ENCODE results near the gene TMEM81.

Gene TMEM81

GRCh38 chr1:205072286-205072685, 12.0 kb downstream of the TMEM81 start:
- DNase-seq (ENCODE audit: low read depth), result no peak
- no peak for TF ChIP-seq CTCF (conservative IDR thresholded peaks at IDR 0.05; ENCODE audit: low read depth, low read length)
- H3K4me3 ChIP-seq (ENCODE audit: low read length), result no peak overlapping the region

DNA sequence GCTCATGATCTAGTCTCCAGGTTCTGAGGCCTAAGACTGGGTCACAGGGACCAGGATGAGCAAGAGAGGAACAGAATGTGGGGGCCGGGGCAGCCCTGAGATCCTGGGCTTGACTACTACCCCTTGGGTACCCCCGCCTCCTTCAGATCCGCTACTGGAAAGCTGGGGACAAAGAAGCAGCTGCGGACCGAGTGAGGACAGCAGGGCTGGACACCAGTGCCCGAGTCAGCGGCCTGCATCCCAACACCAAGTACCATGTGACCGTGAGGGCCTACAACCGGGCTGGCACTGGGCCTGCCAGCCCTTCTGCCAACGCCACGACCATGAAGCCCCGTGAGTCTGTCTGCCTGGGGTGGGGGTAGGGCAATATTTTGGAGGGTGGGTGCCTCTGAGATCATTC, 12.5 kb downstream of the TMEM81 start:
- DNase-seq (ENCODE audit: low read depth), result no peak
- H3K4me3 ChIP-seq (ENCODE audit: low read length), result no peak overlapping the region
- TF ChIP-seq CTCF (conservative IDR thresholded peaks at IDR 0.05; ENCODE audit: low read depth, low read length), result no peak

GRCh38 chr1:205071028-205071409, 13.2 kb downstream of the TMEM81 start:
- no peak for TF ChIP-seq CTCF (conservative IDR thresholded peaks at IDR 0.05; ENCODE audit: low read depth, low read length)
- no peak for DNase-seq (ENCODE audit: low read depth)

GRCh38 chr1:205069371-205070125, 14.7 kb downstream of the TMEM81 start:
- TF ChIP-seq CTCF (conservative IDR thresholded peaks at IDR 0.05; ENCODE audit: low read depth, low read length), result no peak
- H3K4me3 ChIP-seq (ENCODE audit: low read length), result no peak overlapping the region
- DNase-seq (ENCODE audit: low read depth), result no peak

More at GRCh38 chr1:205071028-205071409, 13.2 kb downstream of the TMEM81 start:
- H3K4me3 ChIP-seq (ENCODE audit: low read length), result no peak overlapping the region

GRCh38 chr1:205068457-205069040, 15.7 kb downstream of the TMEM81 start:
- no peak overlapping the region for H3K4me3 ChIP-seq (ENCODE audit: low read length)
- no peak for TF ChIP-seq CTCF (conservative IDR thresholded peaks at IDR 0.05; ENCODE audit: low read depth, low read length)
- no peak for DNase-seq (ENCODE audit: low read depth)

- no peak for DNase-seq (ENCODE audit: low read depth)
- no peak overlapping the region for H3K4me3 ChIP-seq (ENCODE audit: low read length)
- no peak for TF ChIP-seq CTCF (conservative IDR thresholded peaks at IDR 0.05; ENCODE audit: low read depth, low read length)
Observed at GRCh38 chr1:205068001-205068400, 16.3 kb downstream of the TMEM81 start.

DNA sequence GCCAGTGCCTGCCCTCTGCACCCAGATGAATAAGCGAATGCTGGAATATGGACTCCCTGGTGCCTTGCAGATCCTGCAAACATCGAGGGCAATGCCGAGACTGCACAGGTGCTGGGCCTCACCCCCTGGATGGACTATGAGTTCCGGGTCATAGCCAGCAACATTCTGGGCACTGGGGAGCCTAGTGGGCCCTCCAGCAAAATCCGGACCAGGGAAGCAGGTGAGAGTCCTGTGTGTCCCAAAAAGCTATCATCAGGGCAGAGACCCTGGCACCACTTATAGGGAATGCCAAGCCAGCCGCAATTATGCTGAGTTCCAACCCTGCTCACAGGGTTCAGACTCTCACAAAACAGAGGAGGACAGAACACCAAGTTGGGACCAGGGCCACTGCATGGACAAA, 17.2 kb downstream of the TMEM81 start:
- no peak for TF ChIP-seq CTCF (conservative IDR thresholded peaks at IDR 0.05; ENCODE audit: low read depth, low read length)
- no peak for DNase-seq (ENCODE audit: low read depth)
- H3K4me3 ChIP-seq (ENCODE audit: low read length), result no peak overlapping the region
